GM23248 (cell line): Measurements from ENCODE around the gene DLST. TPM values are rescaled to one million over a fixed set of nuclear protein-coding genes. Genes with fewer than 3 reads are reported as not detected.
A peak's percentile ranks its signal among the peaks of the same experiment; 100 is the strongest.

Experiments used
- DNase-seq: peaks from one replicate; pipeline ENCODE4 v3.0.0-alpha.2; 2015
- H2AFZ ChIP-seq: fragments of 200-600 bp; sonication (generic); 2 replicates; pipeline ENCODE4 v1.6.1; 2016; ENCODE audit warnings: antibody characterized with exemption
- H3F3A ChIP-seq: fragments of 200-600 bp; sonication (generic); 2 replicates; pipeline ENCODE4 v1.6.1; 2016; ENCODE audit warnings: mild to moderate bottlenecking, antibody characterized with exemption, mixed run types; ENCODE audit not compliant: insufficient read depth
- H3K27ac ChIP-seq: fragments of 200-600 bp; sonication (generic); 2 replicates; pipeline ENCODE4 v1.5.1; 2016; ENCODE audit warnings: mild to moderate bottlenecking
- H3K27me3 ChIP-seq: fragments of 200-600 bp; sonication (generic); replicated peaks from 2 replicates; pipeline ENCODE4 v1.6.1; 2016; ENCODE audit warnings: mild to moderate bottlenecking; ENCODE audit not compliant: insufficient read depth
- H3K36me3 ChIP-seq: fragments of 200-600 bp; sonication (generic); 2 replicates; pipeline ENCODE4 v1.6.1; 2016; ENCODE audit warnings: low read depth, mild to moderate bottlenecking
- H3K4me1 ChIP-seq: fragments of 200-600 bp; sonication (generic); 2 replicates; pipeline ENCODE4 v1.6.1; 2016; ENCODE audit warnings: mild to moderate bottlenecking; ENCODE audit not compliant: insufficient read depth
- H3K4me2 ChIP-seq: fragments of 200-600 bp; sonication (generic); one replicate; pipeline ENCODE4 v1.6.1; 2016; ENCODE audit warnings: mild to moderate bottlenecking; ENCODE audit not compliant: unreplicated experiment
- H3K4me3 ChIP-seq: fragments of 200-600 bp; sonication (generic); 2 replicates; pipeline ENCODE4 v1.5.1; 2016; ENCODE audit warnings: mild to moderate bottlenecking
- H3K79me2 ChIP-seq: fragments of 200-600 bp; sonication (generic); 2 replicates; pipeline ENCODE4 v1.6.1; 2016; ENCODE audit warnings: mild to moderate bottlenecking; ENCODE audit not compliant: insufficient read depth
- H3K9ac ChIP-seq: fragments of 200-600 bp; sonication (generic); 2 replicates; pipeline ENCODE4 v1.6.1; 2016; ENCODE audit warnings: mild to moderate bottlenecking
- H3K9me2 ChIP-seq: fragments of 200-600 bp; sonication (generic); 2 replicates; pipeline ENCODE4 v1.6.1; 2016; ENCODE audit warnings: mixed run types, mild to moderate bottlenecking, moderate library complexity; ENCODE audit not compliant: insufficient read depth
- H3K9me3 ChIP-seq: fragments of 200-600 bp; sonication (generic); one replicate; pipeline ENCODE4 v1.6.1; 2017; ENCODE audit warnings: low read depth
- H4K20me1 ChIP-seq: fragments of 200-600 bp; sonication (generic); 2 replicates; pipeline ENCODE4 v1.6.0; 2016; ENCODE audit not compliant: insufficient read depth
- EZH2 ChIP-seq: fragments of 200-600 bp; sonication (generic); IDR thresholded peaks from 2 replicates; pipeline ENCODE4 v1.6.1; 2018; ENCODE audit warnings: antibody characterized with exemption, mild to moderate bottlenecking; ENCODE audit not compliant: insufficient read depth, poor library complexity, severe bottlenecking
- EZH2phosphoT487 ChIP-seq: fragments of 200-600 bp; sonication (generic); IDR thresholded peaks from 2 replicates; pipeline ENCODE4 v1.6.1; 2018; ENCODE audit warnings: antibody characterized with exemption, moderate library complexity, mild to moderate bottlenecking, low read depth; ENCODE audit not compliant: insufficient read depth
- WGBS, 2 experiments: methylation state at CpG; one replicate each; pipeline ENCODE4 v1.1.6; 2015 to 2017; ENCODE audit warnings: low lambda C conversion rate in 2 of 2, low coverage in 1 of 2; ENCODE audit errors: missing lambda C conversion rate in 2 of 2; 5-methylcytosine and 5-hydroxymethylcytosine counted together
- in situ Hi-C: fragments of 300-500 bp; cut with MboI; formaldehyde crosslinking; loops from 2 replicates; pipeline ENCODE4 v1.15.0; 2020
- polyA plus RNA-seq: library from polyadenylated mRNA; unstranded; fragments of >200 nt; fragmentation: Nextera tagmentation; extraction: Ambion mirVana; gene quantifications from 2 replicates; pipeline ENCODE4 v1.2.1, GENCODE V29; 2016
- total RNA-seq: library from RNA; depleted of rRNA; stranded (reverse); fragments of >200 nt; shearing (Covaris generic); gene quantifications from 2 replicates; pipeline ENCODE4 v1.2.3, GENCODE V29; 2014

The DLST gene
- total and polyA plus RNA-seq, 2 experiments from 2014 or later = 11.8 to 60.8 TPM

GRCh38 chr14:74852922-74853530 is 28.7 kb upstream of the DLST start:
- H3K4me1 ChIP-seq = peaks cover 40% of the 10 kb centered on the region
- H3K27ac ChIP-seq = peak overlapping the region; percentile 60
- no peaks in the 10 kb centered on the region for H3K36me3 ChIP-seq
- WGBS, 2 experiments = 0 to 4% methylated on average over 2 of the region's 2 CpGs
- DNase-seq = peak; percentile 82
- H3K4me3 ChIP-seq = peak overlapping the region; percentile 45
- H3K4me2 ChIP-seq = peak overlapping the region; percentile 67
- no peaks in the 10 kb centered on the region for H3K79me2 ChIP-seq
- H2AFZ ChIP-seq = peak overlapping the region; percentile 7; the same call in 1 of the 2 replicates
- no peaks in the 10 kb centered on the region for H4K20me1 ChIP-seq
- no peaks in the 10 kb centered on the region for H3K27me3 ChIP-seq
- H3K9me3 ChIP-seq = no peaks in the 10 kb centered on the region
- H3K9ac ChIP-seq = peak overlapping the region; percentile 2; the same call in 1 of the 2 replicates
- in situ Hi-C loops = no loop called here
- H3K9me2 ChIP-seq = no peaks in the 10 kb centered on the region
- TF ChIP-seq EZH2phosphoT487 (no peak), EZH2 (no peak)
- peaks cover 34% of the 10 kb centered on the region for H3F3A ChIP-seq

GRCh38 chr14:74853581-74853980 is 28.1 kb upstream of the DLST start:
- H3K27ac ChIP-seq = peak overlapping the region; percentile 60
- in situ Hi-C loops = no loop called here

GRCh38 chr14:74855021-74855420 is 26.7 kb upstream of the DLST start:
- Histone ChIP-seq H3K36me3 (no peaks in the 10 kb centered on the region), H3K27ac (no peak overlapping the region), H3K4me3 (no peak overlapping the region), H3K9me2 (no peaks in the 10 kb centered on the region), H4K20me1 (no peaks in the 10 kb centered on the region), H3K4me1 (peaks cover 33% of the 10 kb centered on the region), H3K9me3 (no peaks in the 10 kb centered on the region), H3K9ac (no peak overlapping the region), H3K4me2 (no peak overlapping the region), H3F3A (peaks cover 42% of the 10 kb centered on the region), H2AFZ (no peak overlapping the region), H3K27me3 (no peaks in the 10 kb centered on the region), H3K79me2 (no peaks in the 10 kb centered on the region)
- 84 to 87% methylated on average over 7 of the region's 7 CpGs for WGBS, 2 experiments
- DNase-seq = no peak
- in situ Hi-C loops = no loop called here
- TF ChIP-seq EZH2 (no peak), EZH2phosphoT487 (no peak)

More at GRCh38 chr14:74853581-74853980, 28.1 kb upstream of the DLST start:
- no peak overlapping the region for H3K9ac ChIP-seq
- H3K36me3 ChIP-seq = no peaks in the 10 kb centered on the region
- peak overlapping the region; percentile 67 for H3K4me2 ChIP-seq
- H3F3A ChIP-seq = peaks cover 36% of the 10 kb centered on the region
- no peaks in the 10 kb centered on the region for H3K79me2 ChIP-seq
- H2AFZ ChIP-seq = no peak overlapping the region
- WGBS, 2 experiments = 8 to 11% methylated on average over 3 to 4 of the region's 4 CpGs
- peak; percentile 39 for DNase-seq
- no peaks in the 10 kb centered on the region for H3K27me3 ChIP-seq
- H3K9me2 ChIP-seq = no peaks in the 10 kb centered on the region
- TF ChIP-seq EZH2 (no peak), EZH2phosphoT487 (no peak)
- no peaks in the 10 kb centered on the region for H4K20me1 ChIP-seq
- H3K9me3 ChIP-seq = no peaks in the 10 kb centered on the region
- H3K4me3 ChIP-seq = peak overlapping the region; percentile 45
- peaks cover 40% of the 10 kb centered on the region for H3K4me1 ChIP-seq

- Histone ChIP-seq H3K9ac (no peak overlapping the region), H3K4me1 (peaks cover 33% of the 10 kb centered on the region), H2AFZ (no peak overlapping the region), H3K79me2 (no peaks in the 10 kb centered on the region), H3F3A (peaks cover 42% of the 10 kb centered on the region), H3K9me2 (no peaks in the 10 kb centered on the region), H3K4me3 (no peak overlapping the region), H3K27me3 (no peaks in the 10 kb centered on the region), H3K4me2 (no peak overlapping the region), H3K36me3 (no peaks in the 10 kb centered on the region), H3K27ac (no peak overlapping the region), H4K20me1 (no peaks in the 10 kb centered on the region), H3K9me3 (no peaks in the 10 kb centered on the region)
- DNase-seq = no peak
- TF ChIP-seq EZH2 (no peak), EZH2phosphoT487 (no peak)
- in situ Hi-C loops = no loop called here
- WGBS, 2 experiments = 73 to 76% methylated on average over 4 of the region's 4 CpGs
Observed at GRCh38 chr14:74855945-74856344, 25.8 kb upstream of the DLST start.
